H7 (cell line): ENCODE data around the gene GPR84. TPM values are rescaled to one million over a fixed set of nuclear protein-coding genes. Genes with fewer than 3 reads are reported as not detected.
A peak's percentile ranks its signal among the peaks of the same experiment; 100 is the strongest.

Experiments used
- DNase-seq: peaks from one replicate; pipeline ENCODE4 v3.0.0; 2012
- H3K27me3 ChIP-seq: 2 replicates; pipeline ENCODE4 v1.6.0; 2011; ENCODE audit warnings: mild to moderate bottlenecking, low read length; ENCODE audit not compliant: control insufficient read depth, insufficient read depth
- H3K36me3 ChIP-seq: replicated peaks from 2 replicates; pipeline ENCODE4 v1.5.1; 2011; ENCODE audit warnings: low read length; ENCODE audit not compliant: control insufficient read depth, insufficient read depth
- H3K4me3 ChIP-seq: 2 replicates; pipeline ENCODE4 v1.5.1; 2011; ENCODE audit warnings: low read depth, mild to moderate bottlenecking, control low read depth, low read length, moderate library complexity; ENCODE audit not compliant: insufficient read depth
- total RNA-seq: library from RNA; depleted of rRNA; stranded (reverse); fragments of >200 nt; shearing (Covaris generic); gene quantifications from 2 replicates; pipeline ENCODE4 v1.2.3, GENCODE V29; 2014

GPR84 gene
- total RNA-seq, 1 experiment from 2014 or later: not detected

GRCh38 chr12:54373649-54374561 is 9.6 kb upstream of the GPR84 start:
- Histone ChIP-seq H3K4me3 (no peak overlapping the region), H3K27me3 (peaks cover 22% of the 10 kb centered on the region), H3K36me3 (no peaks in the 10 kb centered on the region; the same call in 1 of the 2 replicates)
- DNase-seq: no peak

- DNase-seq: peak; percentile 13
- Histone ChIP-seq H3K27me3 (peaks cover 19% of the 10 kb centered on the region), H3K4me3 (no peak overlapping the region), H3K36me3 (no peaks in the 10 kb centered on the region; the same call in 1 of the 2 replicates)
Observed at GRCh38 chr12:54372113-54372806, 8.0 kb upstream of the GPR84 start.

GRCh38 chr12:54371328-54372112 is 7.2 kb upstream of the GPR84 start:
- peaks cover 19% of the 10 kb centered on the region for H3K27me3 ChIP-seq
- no peaks in the 10 kb centered on the region; the same call in 1 of the 2 replicates for H3K36me3 ChIP-seq
- DNase-seq: peak; percentile 27
- no peak overlapping the region for H3K4me3 ChIP-seq

GRCh38 chr12:54370171-54370730 is 6.0 kb upstream of the GPR84 start:
- Histone ChIP-seq H3K4me3 (peak overlapping the region; percentile 32), H3K36me3 (no peaks in the 10 kb centered on the region; the same call in 1 of the 2 replicates), H3K27me3 (peaks cover 19% of the 10 kb centered on the region)
- DNase-seq: peak; percentile 96

- Histone ChIP-seq H3K27me3 (peaks cover 19% of the 10 kb centered on the region), H3K36me3 (no peaks in the 10 kb centered on the region; the same call in 1 of the 2 replicates), H3K4me3 (peak overlapping the region; percentile 29)
- DNase-seq: peak; percentile 75
Observed at GRCh38 chr12:54369597-54370131, 5.4 kb upstream of the GPR84 start.

- Histone ChIP-seq H3K27me3 (peaks cover 19% of the 10 kb centered on the region), H3K36me3 (no peaks in the 10 kb centered on the region; the same call in 1 of the 2 replicates), H3K4me3 (peak overlapping the region; percentile 29)
- DNase-seq: peak; percentile 78
Observed at GRCh38 chr12:54368709-54369596, 4.7 kb upstream of the GPR84 start.

- peaks cover 19% of the 10 kb centered on the region for H3K27me3 ChIP-seq
- H3K36me3 ChIP-seq: no peaks in the 10 kb centered on the region; the same call in 1 of the 2 replicates
- H3K4me3 ChIP-seq: no peak overlapping the region
- DNase-seq: no peak
Observed at GRCh38 chr12:54368025-54368708, 3.9 kb upstream of the GPR84 start.

- no peak overlapping the region for H3K4me3 ChIP-seq
- H3K27me3 ChIP-seq: peaks cover 3% of the 10 kb centered on the region
- no peak for DNase-seq
- no peaks in the 10 kb centered on the region for H3K36me3 ChIP-seq
Observed at GRCh38 chr12:54363618-54364017, 668 bp downstream of the GPR84 start.

GRCh38 chr12:54363047-54363446 is 1.2 kb downstream of the GPR84 start:
- H3K36me3 ChIP-seq: no peaks in the 10 kb centered on the region
- no peak for DNase-seq
- H3K27me3 ChIP-seq: no peaks in the 10 kb centered on the region; the same call in none of the 2 replicates
- H3K4me3 ChIP-seq: no peak overlapping the region

- Histone ChIP-seq H3K4me3 (no peak overlapping the region), H3K27me3 (no peaks in the 10 kb centered on the region), H3K36me3 (no peaks in the 10 kb centered on the region)
- peak; percentile 77 for DNase-seq
Observed at GRCh38 chr12:54360717-54361456, 3.4 kb downstream of the GPR84 start.

- no peak for DNase-seq
- no peaks in the 10 kb centered on the region for H3K36me3 ChIP-seq
- H3K4me3 ChIP-seq: peak overlapping the region; percentile 52
- no peaks in the 10 kb centered on the region for H3K27me3 ChIP-seq
Observed at GRCh38 chr12:54359762-54360351, 4.4 kb downstream of the GPR84 start.
